ENCODE measurements around the gene TMEM170B. TPM values are rescaled to one million over a fixed set of nuclear protein-coding genes. Genes with fewer than 3 reads are reported as not detected.
A peak's percentile ranks its signal among the peaks of the same experiment; 100 is the strongest.

TMEM170B gene
- total and polyA plus RNA-seq, 5 donors: 1.8 to 5.7 (median 5.2) TPM

- ATAC-seq: peak; percentile 42 to 50
- DNase-seq: peak in 2 of 3 donors; percentile 33 to 73
- H3K27me3 ChIP-seq (ENCODE audit: control insufficient read depth, insufficient read depth): no peaks in the 10 kb centered on the region
- no peaks in the 10 kb centered on the region for H3K9me3 ChIP-seq (ENCODE audit: control insufficient read depth, low read length)
- no peak overlapping the region for H3K4me3 ChIP-seq (ENCODE audit: low read length)
- 53% methylated on average over 5 of the region's 5 CpGs for WGBS
- no peak overlapping the region for H3K27ac ChIP-seq (ENCODE audit: low read length)
- H3K4me1 ChIP-seq (ENCODE audit: control insufficient read depth, insufficient read depth, low read length): peaks cover 15% of the 10 kb centered on the region
- intact Hi-C loops (cut with DNase I): no loop called here
These were observed 67.4 kb downstream of the TMEM170B start for GRCh38 chr6:11604836-11605506.

GRCh38 chr6:11605507-11605905 lies 68.0 kb downstream of the TMEM170B start:
- H3K9me3 ChIP-seq (ENCODE audit: control insufficient read depth, low read length): no peaks in the 10 kb centered on the region
- no peaks in the 10 kb centered on the region for H3K27me3 ChIP-seq (ENCODE audit: control insufficient read depth, insufficient read depth)
- intact Hi-C loops (cut with DNase I): no loop called here
- no peak overlapping the region for H3K4me3 ChIP-seq (ENCODE audit: low read length)
- DNase-seq: no peak
- no peak overlapping the region for H3K27ac ChIP-seq (ENCODE audit: low read length)
- ATAC-seq: peak in 1 of 2 donors; percentile 40
- H3K4me1 ChIP-seq (ENCODE audit: control insufficient read depth, insufficient read depth, low read length): peaks cover 15% of the 10 kb centered on the region
- 60% methylated on average over 4 of the region's 4 CpGs for whole genome bisulfite sequencing

GRCh38 chr6:11606332-11606731 lies 68.8 kb downstream of the TMEM170B start:
- intact Hi-C loops (cut with DNase I): no loop called here
- H3K4me1 ChIP-seq (ENCODE audit: control insufficient read depth, insufficient read depth, low read length): peaks cover 15% of the 10 kb centered on the region
- H3K27me3 ChIP-seq (ENCODE audit: control insufficient read depth, insufficient read depth): no peaks in the 10 kb centered on the region
- 33% methylated on average over 6 of the region's 6 CpGs for WGBS
- H3K9me3 ChIP-seq (ENCODE audit: control insufficient read depth, low read length): no peaks in the 10 kb centered on the region
- DNase-seq (peak in 1 of 3 donors; percentile 72), ATAC-seq (peak; percentile 34 to 38)
- H3K4me3 ChIP-seq (ENCODE audit: low read length): no peak overlapping the region
- H3K27ac ChIP-seq (ENCODE audit: low read length): no peak overlapping the region

GRCh38 chr6:11607383-11607782 lies 69.8 kb downstream of the TMEM170B start:
- no peaks in the 10 kb centered on the region for H3K9me3 ChIP-seq (ENCODE audit: control insufficient read depth, low read length)
- H3K27me3 ChIP-seq (ENCODE audit: control insufficient read depth, insufficient read depth): no peaks in the 10 kb centered on the region
- peak; percentile 56 to 76 for ATAC-seq
- intact Hi-C loops (cut with DNase I): no loop called here
- H3K4me1 ChIP-seq (ENCODE audit: control insufficient read depth, insufficient read depth, low read length): peaks cover 15% of the 10 kb centered on the region
- peak; percentile 34 to 77 (median 65) for DNase-seq
- H3K4me3 ChIP-seq (ENCODE audit: low read length): no peak overlapping the region
- peak overlapping the region; percentile 1 for H3K27ac ChIP-seq (ENCODE audit: low read length)
- 17% methylated on average over 7 of the region's 7 CpGs for WGBS

- DNase-seq (no peak), ATAC-seq (no peak)
- Histone ChIP-seq H3K4me1 (ENCODE audit: control insufficient read depth, insufficient read depth, low read length) (peaks cover 15% of the 10 kb centered on the region), H3K27ac (ENCODE audit: low read length) (peak overlapping the region; percentile 84), H3K4me3 (ENCODE audit: low read length) (no peak overlapping the region), H3K27me3 (ENCODE audit: control insufficient read depth, insufficient read depth) (no peaks in the 10 kb centered on the region), H3K9me3 (ENCODE audit: control insufficient read depth, low read length) (no peaks in the 10 kb centered on the region)
- WGBS: 90% methylated on average over 6 of the region's 6 CpGs
- intact Hi-C loops (cut with DNase I): no loop called here
These were observed 71.2 kb downstream of the TMEM170B start for GRCh38 chr6:11608600-11609323.

GRCh38 chr6:11609324-11610071 lies 71.9 kb downstream of the TMEM170B start:
- intact Hi-C loops (cut with DNase I): no loop called here
- H3K4me3 ChIP-seq (ENCODE audit: low read length): no peak overlapping the region
- DNase-seq (peak; percentile 70 to 83 (median 77)), ATAC-seq (peak; percentile 81)
- no peaks in the 10 kb centered on the region for H3K27me3 ChIP-seq (ENCODE audit: control insufficient read depth, insufficient read depth)
- peaks cover 15% of the 10 kb centered on the region for H3K4me1 ChIP-seq (ENCODE audit: control insufficient read depth, insufficient read depth, low read length)
- WGBS: 58% methylated on average over 18 of the region's 18 CpGs
- no peaks in the 10 kb centered on the region for H3K9me3 ChIP-seq (ENCODE audit: control insufficient read depth, low read length)
- peak overlapping the region; percentile 84 for H3K27ac ChIP-seq (ENCODE audit: low read length)

GRCh38 chr6:11613336-11613735 lies 75.8 kb downstream of the TMEM170B start:
- Histone ChIP-seq H3K9me3 (ENCODE audit: control insufficient read depth, low read length) (no peaks in the 10 kb centered on the region), H3K27ac (ENCODE audit: low read length) (no peak overlapping the region), H3K27me3 (ENCODE audit: control insufficient read depth, insufficient read depth) (no peaks in the 10 kb centered on the region), H3K4me1 (ENCODE audit: control insufficient read depth, insufficient read depth, low read length) (no peaks in the 10 kb centered on the region), H3K4me3 (ENCODE audit: low read length) (no peak overlapping the region)
- intact Hi-C loops (cut with DNase I): no loop called here
- ATAC-seq (no peak), DNase-seq (no peak)
- WGBS: 97% methylated on average over 1 of the region's 1 CpG

- 69% methylated on average over 4 of the region's 4 CpGs for WGBS
- intact Hi-C loops (cut with DNase I): no loop called here
- no peaks in the 10 kb centered on the region for H3K27me3 ChIP-seq (ENCODE audit: control insufficient read depth, insufficient read depth)
- no peak for DNase-seq
- no peaks in the 10 kb centered on the region for H3K4me1 ChIP-seq (ENCODE audit: control insufficient read depth, insufficient read depth, low read length)
- H3K4me3 ChIP-seq (ENCODE audit: low read length): no peak overlapping the region
- ATAC-seq: no peak
- H3K27ac ChIP-seq (ENCODE audit: low read length): no peak overlapping the region
- H3K9me3 ChIP-seq (ENCODE audit: control insufficient read depth, low read length): no peaks in the 10 kb centered on the region
These were observed 76.3 kb downstream of the TMEM170B start for GRCh38 chr6:11613858-11614257.

- WGBS: 83% methylated on average over 10 of the region's 10 CpGs
- Histone ChIP-seq H3K27ac (ENCODE audit: low read length) (no peak overlapping the region), H3K4me3 (ENCODE audit: low read length) (no peak overlapping the region), H3K27me3 (ENCODE audit: control insufficient read depth, insufficient read depth) (no peaks in the 10 kb centered on the region), H3K9me3 (ENCODE audit: control insufficient read depth, low read length) (no peaks in the 10 kb centered on the region), H3K4me1 (ENCODE audit: control insufficient read depth, insufficient read depth, low read length) (no peaks in the 10 kb centered on the region)
- ATAC-seq (peak; percentile 24 to 62), DNase-seq (no peak)
- intact Hi-C loops (cut with DNase I): no loop called here
These were observed 77.1 kb downstream of the TMEM170B start for GRCh38 chr6:11614534-11615213.

- WGBS: 97% methylated on average over 5 of the region's 5 CpGs
- ATAC-seq (no peak), DNase-seq (no peak)
- no peaks in the 10 kb centered on the region for H3K27me3 ChIP-seq (ENCODE audit: control insufficient read depth, insufficient read depth)
- intact Hi-C loops (cut with DNase I): no loop called here
- H3K9me3 ChIP-seq (ENCODE audit: control insufficient read depth, low read length): no peaks in the 10 kb centered on the region
- no peak overlapping the region for H3K4me3 ChIP-seq (ENCODE audit: low read length)
- no peak overlapping the region for H3K27ac ChIP-seq (ENCODE audit: low read length)
- no peaks in the 10 kb centered on the region for H3K4me1 ChIP-seq (ENCODE audit: control insufficient read depth, insufficient read depth, low read length)
These were observed 77.7 kb downstream of the TMEM170B start for GRCh38 chr6:11615214-11615602.
